ENCODE results near the gene SMPDL3A.

Gene SMPDL3A

DNA sequence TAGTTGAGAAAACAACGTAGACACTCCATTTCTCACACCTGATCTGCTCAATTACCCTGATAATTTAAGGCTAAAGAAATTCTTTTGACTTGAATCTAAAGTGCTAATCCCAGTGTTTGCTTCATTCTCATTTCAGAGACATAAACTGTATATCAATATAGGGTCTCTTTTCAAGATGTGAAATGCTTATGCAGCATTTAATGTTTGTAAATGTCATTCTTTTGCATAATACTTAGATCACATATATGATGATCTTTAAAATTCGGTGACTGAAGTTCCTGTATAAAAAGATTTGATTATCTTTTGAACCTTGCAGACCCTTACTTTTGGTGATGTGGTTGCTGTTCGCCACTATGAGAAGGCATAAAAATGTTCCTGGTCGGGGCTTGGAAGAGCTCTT, 5.7 kb upstream of the SMPDL3A start:
- Mint-ChIP-seq H3K9me3 (no peaks in the 10 kb centered on the region), H3K27me3 (peaks cover 29% of the 10 kb centered on the region), H3K4me3 (no peak overlapping the region), H3K27ac (no peak overlapping the region), H3K36me3 (ENCODE audit: low read depth) (no peaks in the 10 kb centered on the region), H3K4me1 (ENCODE audit: low read depth) (no peaks in the 10 kb centered on the region)
- intact Hi-C loops (cut with micrococcal nuclease): loop anchor here (10.0 kb wide), 1 partner anchor 389 kb away; the partner anchor contains the start of gene HSF2

DNA sequence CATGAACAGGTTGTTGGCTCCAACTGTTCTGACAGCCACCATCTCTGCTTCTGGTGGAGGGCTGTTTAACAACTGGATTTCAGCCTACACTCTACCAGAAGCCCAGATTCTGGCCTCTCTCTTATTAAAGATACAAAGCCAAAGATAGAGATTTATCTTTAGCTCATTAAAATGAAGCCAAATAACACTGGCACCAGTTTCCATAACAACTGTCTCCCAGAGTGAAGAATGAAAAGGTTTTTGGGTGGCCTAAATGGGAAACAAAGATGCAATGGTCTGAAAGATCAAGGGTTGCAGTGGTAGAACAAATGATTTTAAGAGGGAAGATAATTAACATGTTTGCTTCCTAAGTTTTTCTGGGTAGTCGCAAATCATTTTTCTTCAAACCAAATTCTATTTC, 3.2 kb upstream of the SMPDL3A start:
- Mint-ChIP-seq H3K27me3 (peaks cover 17% of the 10 kb centered on the region), H3K27ac (no peak overlapping the region), H3K9me3 (no peaks in the 10 kb centered on the region), H3K4me1 (ENCODE audit: low read depth) (peaks cover 19% of the 10 kb centered on the region), H3K36me3 (ENCODE audit: low read depth) (peaks cover 11% of the 10 kb centered on the region), H3K4me3 (no peak overlapping the region)
- intact Hi-C loops (cut with micrococcal nuclease): loop anchor here (5.0 to 10.0 kb wide), 2 partner anchors 314 to 391 kb away; partner anchors contain the start of genes HSF2 and SERINC1

DNA sequence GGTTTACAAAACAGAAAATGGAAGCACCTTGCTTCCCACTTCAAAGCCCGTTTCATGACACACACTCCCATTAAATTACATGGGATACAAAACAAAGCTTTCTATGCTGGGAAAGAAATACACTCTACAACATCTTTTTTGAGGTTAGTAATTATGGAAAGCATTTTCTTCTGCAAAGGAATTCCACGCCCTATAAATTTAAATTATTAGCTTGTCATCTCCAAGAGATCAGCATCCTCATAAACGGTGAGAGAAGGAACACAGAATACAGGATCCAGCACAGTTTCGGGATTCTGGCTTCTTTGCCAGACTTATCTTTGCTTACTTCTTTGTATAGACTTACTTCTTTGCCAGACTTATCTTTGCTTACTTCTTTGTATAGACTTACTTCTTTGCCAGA, 1.3 kb upstream of the SMPDL3A start:
- intact Hi-C loops (cut with micrococcal nuclease): loop anchor here (5.0 to 10.0 kb wide), 2 partner anchors 315 to 393 kb away; partner anchors contain the start of genes HSF2 and SERINC1
- no peak overlapping the region for H3K4me3 Mint-ChIP-seq
- H3K27me3 Mint-ChIP-seq: peaks cover 13% of the 10 kb centered on the region

DNA sequence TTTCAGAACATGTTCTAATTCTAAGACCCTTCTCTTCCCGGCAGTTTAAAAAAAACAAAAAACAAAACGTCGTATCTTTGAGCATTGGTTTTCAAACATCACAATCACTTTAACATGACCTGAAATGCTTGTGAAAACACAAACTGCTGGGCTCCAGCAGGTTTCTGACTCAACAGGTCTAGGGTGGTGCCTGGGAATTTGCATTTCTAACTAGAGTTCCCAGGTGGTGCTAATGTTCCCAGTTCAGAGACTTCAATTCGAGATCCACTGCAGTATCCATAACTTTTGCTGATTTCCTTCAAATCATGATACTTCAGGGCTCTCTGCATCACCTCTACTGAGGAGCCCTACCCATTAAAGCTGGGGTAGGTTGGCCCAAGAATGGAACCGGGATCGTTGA, 850 bp upstream of the SMPDL3A start:
- Mint-ChIP-seq H3K4me3 (no peak overlapping the region), H3K4me1 (ENCODE audit: low read depth) (peaks cover 33% of the 10 kb centered on the region), H3K27me3 (peaks cover 13% of the 10 kb centered on the region), H3K36me3 (ENCODE audit: low read depth) (peaks cover 11% of the 10 kb centered on the region), H3K27ac (no peak overlapping the region), H3K9me3 (no peaks in the 10 kb centered on the region)
- intact Hi-C loops (cut with micrococcal nuclease): loop anchor here (5.0 to 10.0 kb wide), 2 partner anchors 316 to 393 kb away; partner anchors contain the start of genes HSF2 and SERINC1

More for the DNA sequence above, 1.3 kb upstream of the SMPDL3A start:
- Mint-ChIP-seq H3K9me3 (no peaks in the 10 kb centered on the region), H3K4me1 (ENCODE audit: low read depth) (peaks cover 28% of the 10 kb centered on the region), H3K36me3 (ENCODE audit: low read depth) (peaks cover 11% of the 10 kb centered on the region), H3K27ac (no peak overlapping the region)

DNA sequence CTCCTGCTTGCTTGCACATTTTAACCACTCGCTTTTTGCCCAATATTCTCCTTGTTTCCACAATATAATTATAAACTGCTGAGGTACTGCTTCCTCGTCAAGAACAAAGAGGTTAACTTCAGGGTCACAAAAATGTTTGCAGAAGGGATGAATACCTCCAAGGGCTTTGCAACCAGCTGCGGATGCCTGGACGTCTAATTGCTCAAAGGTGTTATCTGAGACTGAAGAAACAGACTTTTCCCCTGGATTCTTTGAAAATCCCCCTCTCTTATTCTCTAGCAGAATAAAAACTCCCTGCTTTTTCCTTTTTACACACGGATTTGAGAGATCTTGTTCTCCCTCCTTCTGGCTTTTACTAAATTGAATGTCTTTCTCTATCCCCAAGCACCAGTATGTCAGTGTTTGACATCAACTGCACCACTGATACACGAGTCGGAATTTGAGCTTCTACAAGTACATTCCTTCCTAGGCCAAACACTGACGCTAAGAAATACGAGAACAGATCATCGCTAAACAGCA, 336 bp upstream of the SMPDL3A start:
- intact Hi-C loops (cut with micrococcal nuclease): loop anchor here (5.0 to 10.0 kb wide), 2 partner anchors 316 to 394 kb away; partner anchors contain the start of genes HSF2 and SERINC1
- Mint-ChIP-seq H3K27ac (peak overlapping the region; percentile 86), H3K36me3 (ENCODE audit: low read depth) (peaks cover 11% of the 10 kb centered on the region), H3K4me1 (ENCODE audit: low read depth) (peaks cover 34% of the 10 kb centered on the region), H3K27me3 (peaks cover 13% of the 10 kb centered on the region), H3K9me3 (no peaks in the 10 kb centered on the region), H3K4me3 (peak overlapping the region; percentile 79)

DNA sequence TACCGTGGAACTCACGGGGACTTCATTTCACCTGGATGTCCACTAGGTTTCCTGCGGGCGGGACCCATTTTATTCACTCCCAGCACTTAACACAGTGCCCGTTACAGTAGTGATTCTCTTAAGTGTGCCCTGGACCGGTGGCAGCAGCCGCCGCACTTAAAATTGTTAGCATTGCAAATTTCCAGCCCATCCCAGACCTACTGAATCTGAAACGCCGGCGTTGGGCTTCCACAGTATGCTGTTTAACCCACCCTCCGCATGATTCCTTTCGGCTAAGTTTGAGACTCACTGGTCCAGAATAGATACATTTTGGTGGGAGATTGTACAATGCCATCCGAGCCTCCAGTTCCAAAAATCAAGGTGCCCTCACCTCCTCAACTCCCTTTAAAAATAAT, 967 bp downstream of the SMPDL3A start:
- H3K4me3 Mint-ChIP-seq: peak overlapping the region; percentile 79
- peaks cover 10% of the 10 kb centered on the region for H3K27me3 Mint-ChIP-seq
- H3K27ac Mint-ChIP-seq: peak overlapping the region; percentile 86
- peaks cover 34% of the 10 kb centered on the region for H3K4me1 Mint-ChIP-seq (ENCODE audit: low read depth)
- intact Hi-C loops (cut with micrococcal nuclease): loop anchor here (5.0 kb wide), 1 partner anchor 33 kb away; no protein-coding TSS in a partner anchor
- no peaks in the 10 kb centered on the region for H3K9me3 Mint-ChIP-seq
- H3K36me3 Mint-ChIP-seq (ENCODE audit: low read depth): peaks cover 11% of the 10 kb centered on the region

DNA sequence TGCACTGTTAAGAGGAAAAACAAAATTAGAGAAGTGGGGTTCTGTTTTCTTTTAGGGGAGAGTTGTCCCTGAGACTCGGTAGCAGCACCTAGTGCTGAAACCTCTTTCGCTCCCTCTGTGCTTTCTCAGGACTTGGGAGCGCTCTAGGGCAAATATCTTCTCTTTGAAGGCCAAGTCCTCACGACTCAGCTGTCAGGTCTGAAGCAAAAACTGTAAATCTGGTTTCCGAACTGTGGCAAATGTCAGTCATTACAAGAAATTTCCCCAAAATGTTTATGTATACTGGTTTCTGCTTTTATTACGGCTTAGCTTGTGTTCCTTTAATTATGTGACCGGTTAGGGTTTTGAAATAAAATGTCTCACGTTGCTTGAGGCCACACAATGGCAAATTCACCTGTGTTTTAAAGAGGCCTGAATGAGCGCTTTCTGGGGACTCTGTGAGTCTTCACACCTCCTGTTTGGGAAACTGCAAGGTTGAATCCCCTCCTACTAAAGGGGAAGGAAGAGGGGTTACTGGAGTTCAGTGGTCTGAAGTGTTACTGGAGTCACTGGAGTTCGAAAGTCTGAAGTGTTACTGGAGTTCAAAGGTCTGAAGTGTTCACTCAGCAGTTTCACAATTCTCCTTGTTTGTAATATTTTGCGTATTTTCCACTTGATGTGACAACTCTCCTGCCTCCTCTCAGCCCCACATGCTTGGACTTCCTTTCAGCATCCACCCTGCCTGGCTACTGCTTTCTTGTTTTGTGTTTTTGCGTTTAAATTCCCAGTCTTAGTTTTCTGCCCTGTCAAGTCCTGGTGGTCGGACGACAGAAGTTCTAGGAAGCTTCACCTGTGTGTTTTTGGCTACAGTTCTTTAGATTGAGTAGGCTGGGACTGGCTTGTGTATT, 1.6 kb downstream of the SMPDL3A start:
- intact Hi-C loops (cut with micrococcal nuclease): loop anchor here (5.0 kb wide), 1 partner anchor 33 kb away; no protein-coding TSS in a partner anchor
- Mint-ChIP-seq H3K36me3 (ENCODE audit: low read depth) (peaks cover 11% of the 10 kb centered on the region), H3K4me1 (ENCODE audit: low read depth) (peaks cover 34% of the 10 kb centered on the region), H3K4me3 (peak overlapping the region; percentile 79), H3K9me3 (no peaks in the 10 kb centered on the region), H3K27me3 (peaks cover 10% of the 10 kb centered on the region), H3K27ac (peak overlapping the region; percentile 86)

DNA sequence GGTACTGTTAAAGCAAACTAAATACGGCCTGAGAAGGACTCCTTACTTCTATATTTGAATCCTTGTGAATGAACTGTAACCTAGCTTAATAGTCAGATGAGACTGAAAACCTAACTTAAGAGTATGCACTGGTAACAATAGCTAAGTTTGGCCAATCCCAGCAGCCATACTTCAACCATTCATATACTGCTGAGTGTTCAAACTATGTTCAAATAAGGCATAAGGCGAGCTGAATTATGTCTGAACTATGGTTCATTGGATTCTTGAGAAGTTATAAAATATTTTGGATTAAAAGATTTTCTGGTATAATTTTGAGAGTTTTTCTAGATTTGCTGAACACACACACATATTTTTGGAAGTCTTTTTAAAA, 2.2 kb downstream of the SMPDL3A start:
- Mint-ChIP-seq H3K27ac (peak overlapping the region; percentile 86), H3K9me3 (no peaks in the 10 kb centered on the region), H3K4me3 (peak overlapping the region; percentile 79), H3K36me3 (ENCODE audit: low read depth) (peaks cover 11% of the 10 kb centered on the region), H3K27me3 (peaks cover 10% of the 10 kb centered on the region), H3K4me1 (ENCODE audit: low read depth) (peaks cover 34% of the 10 kb centered on the region)
- intact Hi-C loops (cut with micrococcal nuclease): loop anchor here (5.0 kb wide), 1 partner anchor 34 kb away; no protein-coding TSS in a partner anchor

DNA sequence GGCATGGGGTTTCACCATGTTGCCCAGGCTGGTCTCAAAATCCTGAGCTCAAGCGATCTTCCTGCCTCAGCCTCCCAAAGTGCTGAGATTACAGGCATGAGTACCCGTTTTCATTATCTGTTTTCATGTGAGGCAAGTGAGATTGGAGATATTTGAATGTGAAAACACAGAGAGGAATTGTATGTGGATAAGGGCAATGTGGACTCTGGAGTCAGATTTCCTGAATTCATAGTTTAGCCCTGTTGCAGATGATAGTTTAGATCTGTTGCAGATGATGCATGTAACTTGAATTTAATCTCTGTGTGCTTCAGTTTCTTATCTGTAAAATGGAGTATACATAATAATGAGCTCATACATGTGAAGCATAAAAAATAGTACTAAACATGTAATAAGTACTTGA, 3.7 kb downstream of the SMPDL3A start:
- Mint-ChIP-seq H3K9me3 (no peaks in the 10 kb centered on the region), H3K36me3 (ENCODE audit: low read depth) (peaks cover 14% of the 10 kb centered on the region), H3K27me3 (peaks cover 6% of the 10 kb centered on the region), H3K27ac (peak overlapping the region; percentile 72), H3K4me1 (ENCODE audit: low read depth) (peaks cover 36% of the 10 kb centered on the region), H3K4me3 (no peak overlapping the region)
- intact Hi-C loops (cut with micrococcal nuclease): loop anchor here (5.0 kb wide), 1 partner anchor 35 kb away; no protein-coding TSS in a partner anchor

DNA sequence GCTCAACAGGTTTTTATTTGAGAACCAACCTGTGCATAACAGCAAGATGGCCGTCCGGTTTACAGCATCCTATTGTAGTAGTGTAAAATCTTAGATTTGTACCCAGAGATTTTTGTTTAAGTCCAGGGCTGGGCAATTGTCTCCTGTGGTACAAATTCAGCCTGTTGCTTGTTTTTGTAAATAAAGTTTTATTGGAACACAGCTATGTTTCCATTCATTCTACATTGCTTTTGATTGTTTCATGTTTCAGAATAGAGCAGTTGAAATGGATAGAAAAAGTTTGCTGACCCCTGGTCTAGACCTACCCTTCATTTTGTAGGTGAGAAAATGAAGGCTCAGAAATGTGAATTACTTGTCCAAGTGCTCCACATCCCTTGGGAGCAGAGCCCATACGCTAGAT, 8.5 kb downstream of the SMPDL3A start:
- H3K4me3 Mint-ChIP-seq: no peak overlapping the region
- H3K36me3 Mint-ChIP-seq (ENCODE audit: low read depth): peaks cover 17% of the 10 kb centered on the region
- no peak overlapping the region for H3K27ac Mint-ChIP-seq
- intact Hi-C loops (cut with micrococcal nuclease): no loop called here
- H3K27me3 Mint-ChIP-seq: no peaks in the 10 kb centered on the region
- H3K9me3 Mint-ChIP-seq: no peaks in the 10 kb centered on the region
- H3K4me1 Mint-ChIP-seq (ENCODE audit: low read depth): peaks cover 15% of the 10 kb centered on the region

DNA sequence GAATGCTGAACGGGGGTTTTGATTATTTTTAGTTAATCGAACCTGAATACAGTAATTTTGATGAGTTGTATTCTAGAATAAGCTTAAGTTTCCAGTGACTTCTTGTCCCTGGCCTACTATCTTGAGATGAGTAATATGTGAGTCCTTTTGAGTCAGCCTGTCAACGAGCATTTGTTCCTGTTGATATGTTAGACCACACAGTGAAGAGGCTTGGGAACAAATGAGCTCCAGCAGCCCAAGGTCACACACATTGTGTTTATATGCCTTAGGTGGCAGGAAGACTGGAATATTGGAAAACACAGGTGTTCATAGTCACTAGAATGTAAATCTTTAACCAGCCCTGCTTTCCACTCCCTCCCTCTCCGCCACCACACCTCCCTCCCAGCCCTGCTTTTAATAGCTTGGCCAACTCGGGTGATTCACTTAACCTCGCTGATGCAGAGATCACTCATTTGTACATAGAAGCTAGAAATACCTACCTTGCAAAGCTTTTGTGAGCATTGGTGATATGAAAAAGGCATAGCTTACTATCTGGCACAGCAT, 9.1 kb downstream of the SMPDL3A start:
- intact Hi-C loops (cut with micrococcal nuclease): no loop called here
- H3K27ac Mint-ChIP-seq: no peak overlapping the region

DNA sequence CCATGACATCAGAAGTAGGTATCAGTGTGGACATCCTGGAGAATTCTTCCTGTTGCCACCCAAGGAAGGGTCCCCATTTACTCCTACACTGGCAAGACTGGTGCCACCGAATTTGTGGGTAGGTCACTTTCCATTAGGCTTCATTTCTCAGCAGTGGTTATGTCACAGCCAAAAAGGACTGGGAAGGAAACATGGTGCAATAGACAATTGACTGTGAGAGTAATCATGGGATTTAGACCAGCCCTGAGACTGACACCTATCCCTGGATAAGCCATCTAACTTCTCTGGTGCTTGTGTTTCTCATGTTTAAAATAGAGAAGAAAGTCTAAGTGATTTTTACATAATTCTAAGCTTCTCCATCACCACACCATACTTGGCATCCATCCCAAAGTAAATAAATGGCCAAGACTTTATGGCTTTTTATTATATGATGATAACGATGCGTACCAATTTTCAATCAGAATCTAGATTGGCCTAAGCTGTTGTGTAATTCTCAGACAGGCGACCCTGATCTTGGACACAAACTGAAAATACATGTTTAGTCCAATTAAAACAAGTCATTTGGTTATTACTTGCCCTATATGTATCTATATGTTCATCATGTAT, 10.2 kb downstream of the SMPDL3A start:
- Mint-ChIP-seq H3K27me3 (no peaks in the 10 kb centered on the region), H3K4me3 (no peak overlapping the region), H3K36me3 (ENCODE audit: low read depth) (peaks cover 27% of the 10 kb centered on the region), H3K27ac (no peak overlapping the region), H3K9me3 (no peaks in the 10 kb centered on the region), H3K4me1 (ENCODE audit: low read depth) (peaks cover 8% of the 10 kb centered on the region)
- intact Hi-C loops (cut with micrococcal nuclease): no loop called here

More for the DNA sequence above, 9.1 kb downstream of the SMPDL3A start:
- no peaks in the 10 kb centered on the region for H3K9me3 Mint-ChIP-seq
- H3K4me1 Mint-ChIP-seq (ENCODE audit: low read depth): peaks cover 9% of the 10 kb centered on the region
- peaks cover 20% of the 10 kb centered on the region for H3K36me3 Mint-ChIP-seq (ENCODE audit: low read depth)
- H3K4me3 Mint-ChIP-seq: no peak overlapping the region
- no peaks in the 10 kb centered on the region for H3K27me3 Mint-ChIP-seq

DNA sequence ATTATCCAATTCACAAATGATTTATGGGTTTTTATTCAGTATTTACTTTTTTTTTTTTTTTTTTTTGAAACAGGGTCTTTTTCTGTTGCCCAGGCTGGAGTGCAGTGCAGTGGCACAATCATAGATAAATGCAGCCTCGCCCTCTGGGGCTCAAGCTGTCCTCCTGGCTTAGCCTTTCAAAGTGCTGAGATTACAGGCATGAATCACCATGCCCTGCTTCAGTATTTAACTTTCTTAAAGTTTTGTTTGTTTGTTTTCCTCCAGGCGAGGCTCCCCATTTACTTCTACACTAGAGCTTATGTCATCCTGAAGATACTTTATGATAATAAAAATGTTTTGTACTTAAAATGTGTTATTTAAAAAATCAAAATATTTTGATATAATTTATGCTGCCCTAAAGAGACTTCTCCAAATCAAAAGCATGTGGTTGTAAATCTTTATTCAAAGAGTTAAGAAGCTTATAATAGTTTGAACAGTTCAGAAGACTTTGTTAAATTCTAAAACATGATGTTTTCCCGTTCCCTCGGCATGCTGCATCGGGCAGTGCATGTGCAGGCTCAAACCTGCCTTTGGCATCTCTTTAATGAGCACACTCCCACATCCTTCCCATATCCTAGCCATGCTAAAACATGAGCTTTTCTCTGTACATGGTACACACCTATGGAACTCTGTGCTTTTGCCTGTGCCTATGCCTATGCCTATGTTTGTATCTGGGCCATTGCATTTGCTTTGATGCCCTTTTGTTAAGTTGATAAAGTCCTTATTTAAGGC, 11.0 kb downstream of the SMPDL3A start:
- Mint-ChIP-seq H3K36me3 (ENCODE audit: low read depth) (peaks cover 32% of the 10 kb centered on the region), H3K4me1 (ENCODE audit: low read depth) (peaks cover 8% of the 10 kb centered on the region), H3K9me3 (no peaks in the 10 kb centered on the region), H3K4me3 (no peak overlapping the region), H3K27me3 (no peaks in the 10 kb centered on the region), H3K27ac (no peak overlapping the region)
- intact Hi-C loops (cut with micrococcal nuclease): no loop called here
